GM12878 (cell line): ENCODE data around the gene GNL3. TPM values are rescaled to one million over a fixed set of nuclear protein-coding genes. Genes with fewer than 3 reads are reported as not detected.

ENCODE experiments used
- ASH2L ChIP-seq: fragments of 300-600, 200-600 bp; sonication (generic); IDR thresholded peaks from 2 replicates; pipeline ENCODE4 v1.6.1; 2017; ENCODE audit warnings: low read depth, mild to moderate bottlenecking, borderline replicate concordance
- CHD2 ChIP-seq: IDR thresholded peaks from 2 replicates; pipeline ENCODE4 v1.6.1; 2011; ENCODE audit warnings: low read depth, low read length, improper control_type of control experiment, borderline replicate concordance
- EED ChIP-seq: sonication (generic); IDR thresholded peaks from 2 replicates; pipeline ENCODE4 v1.6.1; 2016; ENCODE audit warnings: antibody characterized with exemption, low read depth
- EZH2 ChIP-seq: IDR thresholded peaks from 2 replicates; pipeline ENCODE4 v1.6.1; 2012; ENCODE audit warnings: low read depth, mild to moderate bottlenecking, control low read depth, inconsistent platforms, low read length, borderline replicate concordance; ENCODE audit not compliant: control insufficient read depth
- HDAC6 ChIP-seq: fragments of 200-600 bp; sonication (generic); IDR thresholded peaks from one replicate; pipeline ENCODE4 v1.8.0; 2017; ENCODE audit warnings: antibody characterized with exemption; ENCODE audit not compliant: unreplicated experiment
- IRF3 ChIP-seq: fragments of 450-650 bp; IDR thresholded peaks from 2 replicates; pipeline ENCODE4 v1.6.1; 2014; ENCODE audit warnings: mild to moderate bottlenecking
- KDM1A ChIP-seq: fragments of 200-600 bp; sonication (generic); IDR thresholded peaks from 2 replicates; pipeline ENCODE4 v1.6.1; 2016; ENCODE audit warnings: borderline replicate concordance
- LARP7 ChIP-seq: fragments of 450-650 bp; IDR thresholded peaks from 2 replicates; pipeline ENCODE4 v1.6.1; 2017; ENCODE audit warnings: mild to moderate bottlenecking
- MAX ChIP-seq: IDR thresholded peaks from 2 replicates; pipeline ENCODE4 v1.6.1; 2012; ENCODE audit warnings: low read depth, low read length, improper control_type of control experiment
- MYB ChIP-seq: fragments of 150-350 bp; IDR thresholded peaks from 2 replicates; pipeline ENCODE4 v1.6.1; 2014; ENCODE audit warnings: mild to moderate bottlenecking, low read depth, low read length, borderline replicate concordance
- PAX5 ChIP-seq: IDR thresholded peaks from 2 replicates; pipeline ENCODE4 v1.6.1; 2011; ENCODE audit warnings: low read depth, low read length, borderline replicate concordance
- POLR2AphosphoS5 ChIP-seq: IDR thresholded peaks from 2 replicates; pipeline ENCODE4 v1.6.1; 2011; ENCODE audit warnings: mild to moderate bottlenecking, low read length, inconsistent platforms
- RCOR1 ChIP-seq: conservative IDR thresholded peaks from 2 replicates; pipeline ENCODE4 v1.6.1; 2012; ENCODE audit warnings: low read depth, low read length, improper control_type of control experiment
- SIX5 ChIP-seq: IDR thresholded peaks from 2 replicates; pipeline ENCODE4 v1.6.1; 2011; ENCODE audit warnings: mild to moderate bottlenecking, low read depth, low read length, moderate library complexity; ENCODE audit not compliant: severe bottlenecking
- TCF3 ChIP-seq: IDR thresholded peaks from 2 replicates; pipeline ENCODE4 v1.6.1; 2012; ENCODE audit warnings: low read depth, mild to moderate bottlenecking, low read length, borderline replicate concordance; ENCODE audit not compliant: insufficient read depth
- ZBED1 ChIP-seq: IDR thresholded peaks from 2 replicates; pipeline ENCODE4 v1.6.1; 2016; ENCODE audit warnings: borderline replicate concordance
- ZBTB11 ChIP-seq: fragments of 450-650 bp; formaldehyde crosslinking; IDR thresholded peaks from 2 replicates; pipeline ENCODE4 v1.5.0; 2022; ENCODE audit warnings: mild to moderate bottlenecking, missing genetic modification characterization
- ZNF274 ChIP-seq: IDR thresholded peaks from one replicate; pipeline ENCODE4 v1.8.0; 2011; ENCODE audit not compliant: insufficient read length, insufficient read depth
- polyA plus RNA-seq, 11 experiments: library from polyadenylated mRNA; depleted of rRNA in 4 of 11; unstranded in 6 of 11; stranded (reverse) in 5 of 11; fragments of >200 nt; fragmentation: Nextera tagmentation in 4 of 11; fragmentation: Illumina TruSeq in 1 of 11; extraction: Ambion mirVana in 4 of 11; extraction: Trizol in 1 of 11; gene quantifications; 1 replicate in 1 of 11; 2 replicates in 10 of 11; pipeline versions ENCODE4 v1.2.1 to v1.2.3, GENCODE V29; 2011 to 2016; ENCODE audit warnings: inconsistent platforms in 2 of 11, missing spikeins in 2 of 11, low read depth in 1 of 11
- total RNA-seq, 4 experiments: library from RNA; depleted of rRNA in 3 of 4; stranded (reverse); fragments of >200 nt in 3 of 4; fragmentation: Illumina TruSeq in 1 of 4; extraction: Trizol in 1 of 4; gene quantifications; 2 replicates each; pipeline versions ENCODE4 v1.2.1 to v1.2.3, GENCODE V29; 2013 to 2021
- TF ChIP-seq, protein P1 (sequence below): fragments of 450-650 bp; IDR thresholded peaks from 2 replicates; pipeline ENCODE4 v1.6.1; 2017; ENCODE audit warnings: mild to moderate bottlenecking, low read depth, inconsistent platforms; ENCODE audit not compliant: poor library complexity, severe bottlenecking

GNL3 gene
- total and polyA plus RNA-seq, 10 of the 15 experiments (the other 5 are each of a cell fraction or from before 2014, with no cell fraction given) = 172 to 368 (median 257) TPM

- TF ChIP-seq HDAC6 (no peak), ZBED1 (no peak), EZH2 (no peak), ZBTB11 (CRISPR knock-in tag) (peak; percentile 71), SIX5 (peak; percentile 60), ZNF274 (no peak), KDM1A (no peak), ASH2L (no peak), POLR2AphosphoS5 (peak; percentile 88; the same call in 1 of the 2 replicates), LARP7 (peak; percentile 91), EED (no peak; the same call in 1 of the 2 replicates), PAX5 (peak; percentile 18; the same call in 1 of the 2 replicates), MYB (peak; percentile 71; the same call in 1 of the 2 replicates), CHD2 (no peak), RCOR1 (no peak), MAX (peak; percentile 65), IRF3 (no peak), TCF3 (0 out of 2 replicates have a peak, but pooled peaks have one; percentile 16)
- TF ChIP-seq, protein P1, sequence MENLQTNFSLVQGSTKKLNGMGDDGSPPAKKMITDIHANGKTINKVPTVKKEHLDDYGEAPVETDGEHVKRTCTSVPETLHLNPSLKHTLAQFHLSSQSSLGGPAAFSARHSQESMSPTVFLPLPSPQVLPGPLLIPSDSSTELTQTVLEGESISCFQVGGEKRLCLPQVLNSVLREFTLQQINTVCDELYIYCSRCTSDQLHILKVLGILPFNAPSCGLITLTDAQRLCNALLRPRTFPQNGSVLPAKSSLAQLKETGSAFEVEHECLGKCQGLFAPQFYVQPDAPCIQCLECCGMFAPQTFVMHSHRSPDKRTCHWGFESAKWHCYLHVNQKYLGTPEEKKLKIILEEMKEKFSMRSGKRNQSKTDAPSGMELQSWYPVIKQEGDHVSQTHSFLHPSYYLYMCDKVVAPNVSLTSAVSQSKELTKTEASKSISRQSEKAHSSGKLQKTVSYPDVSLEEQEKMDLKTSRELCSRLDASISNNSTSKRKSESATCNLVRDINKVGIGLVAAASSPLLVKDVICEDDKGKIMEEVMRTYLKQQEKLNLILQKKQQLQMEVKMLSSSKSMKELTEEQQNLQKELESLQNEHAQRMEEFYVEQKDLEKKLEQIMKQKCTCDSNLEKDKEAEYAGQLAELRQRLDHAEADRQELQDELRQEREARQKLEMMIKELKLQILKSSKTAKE = no peak
Measured at GRCh38 chr3:52705688-52706686, 20.2 kb downstream of the GNL3 start, which contains the start of the genes GLT8D1 and SPCS1 (continued).
